ENCODE data around the gene CGB8.
"Not testable (repeated sequence)": the region's sequence is repeated elsewhere in the genome, so short reads cannot be mapped to it uniquely, and the experiment has no call there.

Gene CGB8

GRCh38 chr19:49064768-49065611 lies 16.1 kb upstream of the CGB8 start, which contains the start of gene NTF4:
Gene NTF4, minus strand, starts transcription at chr19:49064818. Its CDS starts 2,821 bp downstream, at chr19:49061997.
- no peak for DNase-seq

- no peak for DNase-seq
Measured at GRCh38 chr19:49064029-49064629, 15.2 kb upstream of the CGB8 start.

GRCh38 chr19:49061445-49061844 lies 12.5 kb upstream of the CGB8 start:
- DNase-seq, result no peak

DNA sequence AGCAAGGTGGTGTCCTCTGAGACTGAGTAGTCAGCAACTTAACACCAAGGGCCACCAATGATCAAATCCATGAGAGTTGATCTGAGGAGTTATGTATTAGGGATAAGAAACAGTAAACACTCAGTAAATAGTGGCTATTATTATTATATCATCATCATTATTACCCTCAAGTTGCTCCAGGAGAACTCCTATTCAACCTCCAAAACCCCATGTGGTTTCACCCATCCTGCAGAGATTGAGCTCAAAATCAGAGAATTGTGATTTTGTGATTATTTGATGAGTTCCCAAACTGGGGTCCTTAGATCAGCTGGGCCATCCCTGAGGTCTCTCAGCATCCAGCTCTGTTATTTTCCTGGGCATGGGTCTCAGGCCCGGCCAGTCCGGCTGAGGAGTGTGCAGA lies 12.1 kb upstream of the CGB8 start:
- no peak for DNase-seq

- no peak for DNase-seq
Measured at GRCh38 chr19:49059053-49059452, 10.1 kb upstream of the CGB8 start.

GRCh38 chr19:49058562-49058961 lies 9.7 kb upstream of the CGB8 start:
- peak; percentile 32 for DNase-seq

GRCh38 chr19:49057636-49058234 lies 8.8 kb upstream of the CGB8 start, which contains the start of gene CGB7:
Gene CGB7, minus strand, starts transcription at chr19:49057749. Its CDS starts 2,374 bp downstream, at chr19:49055375.
- peak; percentile 34 for DNase-seq

GRCh38 chr19:49056902-49057596 lies 8.1 kb upstream of the CGB8 start:
- DNase-seq, result not testable (repeated sequence)

DNA sequence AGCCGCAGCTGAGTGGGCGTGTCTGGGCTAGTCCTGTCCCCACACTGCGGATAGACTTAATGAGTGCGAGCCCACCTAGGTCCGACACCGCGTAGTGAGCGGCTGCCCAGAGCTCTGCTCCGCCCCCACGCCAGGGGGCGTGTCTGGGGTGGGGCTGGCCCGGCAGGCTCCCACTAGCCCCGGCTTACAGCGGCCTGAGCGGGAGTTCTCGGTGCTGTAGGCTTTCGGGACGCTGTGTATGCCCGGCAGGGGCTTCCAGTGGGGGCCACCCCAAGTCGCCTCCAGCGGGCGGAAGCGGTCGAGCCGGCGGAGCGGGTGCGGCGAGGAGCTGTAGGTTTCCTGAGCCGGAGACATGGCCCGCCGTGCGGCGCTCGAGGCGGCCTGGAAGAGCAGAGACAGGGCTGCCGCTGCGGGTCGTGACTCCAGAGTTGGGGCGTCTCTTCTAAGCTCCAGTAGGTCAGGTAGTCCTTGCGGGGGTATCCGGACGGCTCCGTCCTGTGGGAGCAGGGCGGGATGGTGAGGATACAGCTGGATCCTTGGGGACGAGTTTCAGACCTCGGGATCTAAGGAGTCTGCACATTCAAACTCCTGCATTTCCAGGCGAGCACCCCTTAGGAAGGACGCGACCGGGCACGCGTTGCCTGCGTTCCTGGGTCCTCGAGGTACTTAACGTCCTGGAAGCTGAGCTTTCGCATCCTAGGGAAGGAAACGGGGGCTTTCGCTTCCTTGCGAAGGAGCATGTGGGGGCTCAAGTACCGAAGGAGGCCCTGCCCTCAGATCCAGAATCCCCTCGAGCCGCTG lies 7.4 kb upstream of the CGB8 start:
- peak; percentile 42 for DNase-seq

GRCh38 chr19:49050376-49051033 lies 1.6 kb upstream of the CGB8 start:
- DNase-seq, result not testable (repeated sequence)

DNA sequence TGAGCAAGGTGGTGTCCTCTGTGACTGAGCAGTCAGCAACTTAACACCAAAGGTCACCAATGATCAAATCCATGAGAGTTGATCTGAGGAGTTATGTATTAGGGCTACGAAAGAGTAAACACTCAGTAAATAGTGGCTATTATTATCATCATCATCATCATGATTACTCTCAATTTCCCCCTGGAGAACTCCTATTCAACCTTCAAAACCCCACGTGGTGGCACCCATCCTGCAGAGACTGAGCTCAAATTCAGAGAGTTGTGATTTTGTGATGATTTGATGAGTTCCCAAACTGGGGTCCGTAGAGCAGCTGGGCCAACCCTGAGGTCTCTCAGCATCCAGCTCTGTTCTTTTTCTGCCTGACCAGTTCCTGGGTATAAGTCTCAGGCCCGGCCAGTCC lies 923 bp upstream of the CGB8 start:
- DNase-seq, result not testable (repeated sequence)

DNA sequence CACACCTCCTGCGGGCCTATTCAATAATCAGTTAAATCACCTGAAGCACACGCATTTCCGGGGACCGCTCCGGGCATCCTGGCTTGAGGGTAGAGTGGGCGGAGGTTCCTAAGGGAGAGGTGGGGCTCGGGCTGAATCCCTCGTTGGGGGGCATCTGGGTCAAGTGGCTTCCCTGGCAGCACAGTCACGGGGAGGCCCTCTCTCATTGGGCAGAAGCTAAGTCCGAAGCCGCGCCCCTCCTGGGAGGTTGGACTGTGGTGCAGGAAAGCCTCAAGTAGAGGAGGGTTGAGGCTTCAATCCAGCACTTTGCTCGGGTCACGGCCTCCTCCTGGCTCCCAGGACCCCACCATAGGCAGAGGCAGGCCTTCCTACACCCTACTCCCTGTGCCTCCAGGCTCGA lies 5.4 kb downstream of the CGB8 start, which contains the start of gene CGB5:
Gene CGB5, plus strand, starts transcription at position 301 of the 400 bp plus-strand sequence. CDS start 362 bp downstream, outside the sequence.
- not testable (repeated sequence) for DNase-seq

- not testable (repeated sequence) for DNase-seq
Measured at GRCh38 chr19:49042666-49043065, 6.2 kb downstream of the CGB8 start.

GRCh38 chr19:49042177-49042576 lies 6.7 kb downstream of the CGB8 start:
- DNase-seq, result no peak

DNA sequence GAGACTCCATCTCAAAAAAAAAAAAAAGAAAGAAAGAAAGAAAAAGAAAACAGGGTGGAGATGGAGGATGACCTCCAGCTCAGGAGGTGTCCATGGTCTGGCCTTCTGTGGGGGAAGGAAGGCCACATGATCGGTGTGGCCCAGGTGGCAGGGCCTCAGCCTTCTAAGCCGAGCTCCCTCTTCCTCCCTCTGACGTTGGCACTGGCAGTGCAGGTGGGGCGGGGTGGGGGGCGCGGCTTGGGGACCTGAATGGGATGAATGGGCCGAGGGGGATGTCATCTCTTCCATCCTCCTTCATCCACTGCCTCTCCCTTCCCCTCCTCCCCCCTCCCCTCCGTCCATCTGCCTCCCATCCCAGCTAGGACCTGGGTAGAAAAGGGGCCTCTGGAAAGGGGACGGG lies 9.2 kb downstream of the CGB8 start:
- not testable (repeated sequence) for DNase-seq

DNA sequence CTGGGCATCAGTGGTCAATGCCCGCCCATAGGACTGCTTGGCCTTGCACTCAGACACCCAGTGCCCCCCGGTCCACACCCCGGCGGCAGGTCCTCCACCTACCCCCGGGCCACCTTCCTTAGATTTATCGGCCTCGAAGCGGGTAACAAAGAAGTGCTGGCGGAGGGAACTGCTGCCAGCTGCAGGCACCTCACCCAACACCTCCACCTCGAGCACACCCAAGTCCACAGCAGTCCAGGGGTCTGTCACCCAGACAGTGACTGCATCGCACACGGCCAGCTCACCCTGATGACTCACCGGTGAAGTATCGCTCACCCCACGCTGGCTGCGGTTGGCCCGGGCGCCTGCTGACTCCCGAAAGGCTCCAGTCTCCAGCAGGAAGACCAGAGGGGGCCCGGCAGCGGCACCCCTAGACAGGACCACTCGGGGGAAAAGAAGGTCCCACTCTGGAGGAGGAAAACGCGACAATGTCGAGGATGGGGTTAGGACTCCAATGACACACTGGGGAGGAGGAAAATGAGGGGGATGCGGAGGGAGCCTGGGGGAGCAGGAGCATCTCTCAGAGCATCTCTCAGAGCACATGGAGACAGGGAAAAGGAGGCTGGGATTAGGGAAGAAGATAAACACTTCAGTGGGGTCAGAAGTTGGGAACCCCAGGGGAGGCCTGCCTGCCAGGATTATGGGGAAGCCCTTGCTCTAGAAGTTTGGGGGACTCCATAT lies 10.2 kb downstream of the CGB8 start:
- not testable (repeated sequence) for DNase-seq

DNA sequence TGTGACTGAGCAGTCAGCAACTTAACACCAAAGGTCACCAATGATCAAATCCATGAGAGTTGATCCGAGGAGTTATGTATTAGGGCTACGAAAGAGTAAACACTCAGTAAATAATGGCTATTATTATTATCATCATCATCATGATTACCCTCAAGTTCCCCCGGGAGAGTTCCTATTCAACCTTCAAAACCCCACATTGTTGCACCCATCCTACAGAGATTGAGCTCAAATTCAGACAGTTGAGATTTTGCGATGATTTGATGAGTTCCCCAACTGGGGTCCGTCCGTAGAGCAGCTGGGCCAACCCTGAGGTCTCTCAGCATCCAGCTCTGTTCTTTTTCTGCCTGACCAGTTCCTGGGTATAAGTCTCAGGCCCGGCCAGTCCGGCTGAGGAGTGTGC lies 10.8 kb downstream of the CGB8 start:
- DNase-seq, result not testable (repeated sequence)

- peak; percentile 79 for DNase-seq
Measured at GRCh38 chr19:49036815-49037214, 12.1 kb downstream of the CGB8 start, which contains the start of gene CGB1. Gene CGB1, minus strand, starts transcription at chr19:49036895. Its CDS starts 184 bp downstream, at chr19:49036711.

- DNase-seq, result peak; percentile 92
Measured at GRCh38 chr19:49031642-49032301, 17.1 kb downstream of the CGB8 start, which contains the start of gene CGB2. Gene CGB2, plus strand, starts transcription at chr19:49031890. Its CDS starts 206 bp downstream, at chr19:49032096.

DNA sequence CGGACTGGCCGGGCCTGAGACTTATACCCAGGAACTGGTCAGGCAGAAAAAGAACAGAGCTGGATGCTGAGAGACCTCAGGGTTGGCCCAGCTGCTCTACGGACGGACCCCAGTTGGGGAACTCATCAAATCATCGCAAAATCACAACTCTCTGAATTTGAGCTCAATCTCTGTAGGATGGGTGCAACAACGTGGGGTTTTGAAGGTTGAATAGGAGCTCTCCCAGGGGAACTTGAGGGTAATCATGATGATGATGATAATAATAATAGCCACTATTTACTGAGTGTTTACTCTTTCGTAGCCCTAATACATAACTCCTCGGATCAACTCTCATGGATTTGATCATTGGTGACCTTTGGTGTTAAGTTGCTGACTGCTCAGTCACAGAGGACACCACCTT lies 18.6 kb downstream of the CGB8 start:
- DNase-seq, result not testable (repeated sequence)
